Jurkat, Clone E6-1 (cell line): ENCODE measurements around the gene RREB1.

ENCODE experiments used
- DNase-seq: peaks from one replicate; pipeline ENCODE4 v3.0.0-alpha.2; 2011; ENCODE audit warnings: low read depth, low spot score
- H3K4me3 ChIP-seq: 2 replicates; pipeline ENCODE4 v1.5.1; 2011; ENCODE audit warnings: mild to moderate bottlenecking, low read length, control low read depth, moderate library complexity

RREB1 gene

DNA sequence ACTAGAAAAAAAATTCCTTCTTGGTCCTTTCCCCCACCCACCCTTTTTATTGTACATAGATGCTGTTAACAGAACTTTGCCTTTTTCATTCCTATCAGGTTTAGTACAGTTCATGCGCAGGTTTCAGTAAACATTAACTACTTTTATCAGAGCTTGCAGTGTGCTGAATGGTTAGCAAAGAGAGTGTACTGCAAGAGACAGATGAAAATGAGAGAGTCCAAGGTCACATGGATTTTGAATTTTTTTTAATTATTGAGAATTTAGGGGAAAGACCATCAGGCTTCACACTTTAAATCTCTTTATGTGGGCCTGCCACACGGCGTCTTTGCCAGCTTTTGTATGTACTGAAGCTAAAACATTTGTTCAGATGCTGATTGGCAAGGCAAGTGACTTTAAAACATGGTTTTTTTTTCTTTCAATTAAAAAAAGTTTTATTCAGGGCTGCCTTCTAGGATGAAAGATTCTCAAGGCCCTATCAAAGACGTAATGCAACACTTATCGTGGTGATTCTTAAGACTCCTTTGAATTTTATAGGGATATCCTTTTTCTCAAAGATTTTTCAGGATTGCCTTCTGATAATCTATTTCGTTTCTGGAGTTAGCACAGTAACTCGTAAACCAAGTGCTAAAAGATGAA lies 32.2 kb downstream of the RREB1 start:
- H3K4me3 ChIP-seq, result no peak overlapping the region; the same call in 1 of the 2 replicates
- DNase-seq, result no peak

DNA sequence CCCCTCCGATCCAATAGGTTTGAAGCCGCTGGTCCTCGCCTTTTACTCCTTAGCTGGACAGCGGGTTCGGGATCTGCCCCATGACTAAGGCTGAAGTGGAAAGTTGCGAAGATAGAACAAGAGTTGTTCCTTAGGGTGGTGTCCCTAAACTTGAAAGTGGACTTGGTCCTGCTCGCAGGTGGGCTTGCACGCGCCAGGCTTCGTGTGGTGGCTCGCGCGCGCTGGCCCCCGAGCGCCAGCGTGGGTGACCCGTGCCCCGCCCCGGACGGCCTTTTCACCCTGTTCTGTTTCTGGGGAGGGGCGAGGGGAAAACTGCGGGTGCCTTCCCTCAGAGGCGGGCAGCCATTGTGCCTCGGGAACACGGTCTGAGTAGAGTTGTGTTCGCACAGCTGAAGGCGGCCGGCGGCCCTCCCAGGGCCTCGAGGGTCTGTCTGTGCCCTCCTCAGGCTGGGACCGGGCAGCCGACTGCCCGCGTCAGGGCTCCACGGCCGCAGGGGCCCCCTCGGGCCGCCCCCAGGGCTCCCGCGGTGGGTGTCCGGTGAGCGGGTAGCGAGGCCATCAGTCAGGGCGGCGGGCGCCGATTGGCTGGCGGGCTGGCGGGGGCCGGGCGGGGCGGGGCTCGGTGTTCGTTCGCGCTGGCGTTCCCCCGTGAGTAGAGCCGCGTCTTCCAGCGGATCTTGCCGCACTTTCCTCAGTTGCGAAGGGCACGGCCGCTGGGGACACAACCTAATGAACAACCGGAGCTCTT lies 33.0 kb downstream of the RREB1 start:
- no peak for DNase-seq

DNA sequence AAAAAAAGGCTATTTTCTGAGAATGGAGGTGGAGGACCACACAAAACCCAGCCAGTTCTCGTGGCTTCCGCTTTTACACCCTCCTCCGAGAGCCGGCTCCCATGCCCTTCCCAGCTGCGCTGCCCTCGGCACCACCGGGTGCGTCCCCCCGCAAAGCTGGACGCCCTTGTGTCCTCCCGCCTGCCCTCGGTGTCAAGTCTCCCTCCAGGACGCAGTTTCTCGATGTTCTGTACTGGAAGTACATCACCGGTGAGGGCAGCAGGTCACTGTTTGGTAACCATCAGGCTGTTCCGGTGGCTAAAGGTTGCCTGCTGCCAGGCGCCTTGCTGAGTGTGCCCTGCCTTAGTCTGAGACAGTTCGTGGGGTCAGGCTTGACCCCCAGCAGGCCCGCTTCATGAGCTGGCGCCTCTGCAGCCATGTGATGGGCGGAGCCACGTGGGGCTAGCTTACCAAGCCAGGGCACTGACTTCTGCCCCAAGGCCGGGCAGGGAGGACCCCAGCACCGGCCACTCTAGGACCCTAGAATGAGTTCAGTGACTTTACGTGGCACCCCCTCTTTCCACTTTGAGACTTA lies 34.6 kb downstream of the RREB1 start:
- no peak overlapping the region for H3K4me3 ChIP-seq
- no peak for DNase-seq

More for the DNA sequence above, 33.0 kb downstream of the RREB1 start:
- H3K4me3 ChIP-seq, result peak overlapping the region; percentile 62

DNA sequence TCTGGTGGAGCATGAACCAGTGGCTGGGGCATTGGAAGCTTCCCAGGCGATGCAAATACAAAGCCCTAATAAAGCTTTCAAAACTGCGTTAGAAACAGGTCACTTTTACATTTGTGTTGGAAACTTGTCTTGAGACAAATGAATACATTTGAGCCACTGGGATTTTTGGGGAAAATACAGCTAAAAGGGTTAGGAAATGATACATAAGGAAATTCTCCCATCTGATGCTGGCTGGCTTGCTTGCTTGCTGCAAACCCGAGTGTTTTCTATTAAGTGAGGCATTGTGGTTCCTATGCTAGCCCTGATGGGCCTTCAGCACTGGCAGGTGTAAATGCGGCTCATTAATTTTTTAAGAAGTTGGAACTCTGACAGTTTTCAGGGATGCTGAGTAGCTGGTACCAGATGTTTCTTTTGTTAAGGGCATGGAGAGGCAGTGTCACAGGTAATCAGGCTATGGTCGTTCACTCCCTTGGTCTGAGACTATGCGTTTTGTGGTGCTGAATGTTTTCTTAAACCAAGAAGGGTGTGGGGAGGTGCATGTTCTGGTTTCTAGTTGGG lies 35.2 kb downstream of the RREB1 start:
- peak overlapping the region; percentile 15 for H3K4me3 ChIP-seq
- DNase-seq, result no peak

DNA sequence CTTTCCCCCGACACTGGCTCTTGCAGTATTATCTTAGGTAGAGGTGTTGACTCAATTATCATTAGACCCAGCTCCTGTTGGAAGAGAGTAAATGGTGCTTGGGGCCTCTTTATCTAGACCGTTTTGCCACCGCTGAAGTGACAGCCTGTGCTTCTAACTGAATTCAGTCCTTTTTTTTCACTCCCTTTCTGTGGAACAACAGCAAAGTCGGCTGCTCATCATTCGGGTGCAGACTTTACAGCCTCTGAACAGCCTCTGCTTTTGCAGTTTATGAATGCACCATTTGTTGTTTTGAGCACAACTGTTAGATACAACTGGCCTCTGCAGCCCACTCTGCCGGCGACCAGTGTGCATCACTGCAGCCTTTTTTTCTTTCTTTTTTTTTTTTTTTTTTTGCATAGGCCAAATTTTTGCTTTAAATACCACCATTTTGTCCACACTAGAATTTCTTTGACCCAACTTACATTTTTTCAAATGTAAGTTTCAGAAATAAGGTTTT lies 35.8 kb downstream of the RREB1 start:
- no peak for DNase-seq
- peak overlapping the region; percentile 15 for H3K4me3 ChIP-seq

DNA sequence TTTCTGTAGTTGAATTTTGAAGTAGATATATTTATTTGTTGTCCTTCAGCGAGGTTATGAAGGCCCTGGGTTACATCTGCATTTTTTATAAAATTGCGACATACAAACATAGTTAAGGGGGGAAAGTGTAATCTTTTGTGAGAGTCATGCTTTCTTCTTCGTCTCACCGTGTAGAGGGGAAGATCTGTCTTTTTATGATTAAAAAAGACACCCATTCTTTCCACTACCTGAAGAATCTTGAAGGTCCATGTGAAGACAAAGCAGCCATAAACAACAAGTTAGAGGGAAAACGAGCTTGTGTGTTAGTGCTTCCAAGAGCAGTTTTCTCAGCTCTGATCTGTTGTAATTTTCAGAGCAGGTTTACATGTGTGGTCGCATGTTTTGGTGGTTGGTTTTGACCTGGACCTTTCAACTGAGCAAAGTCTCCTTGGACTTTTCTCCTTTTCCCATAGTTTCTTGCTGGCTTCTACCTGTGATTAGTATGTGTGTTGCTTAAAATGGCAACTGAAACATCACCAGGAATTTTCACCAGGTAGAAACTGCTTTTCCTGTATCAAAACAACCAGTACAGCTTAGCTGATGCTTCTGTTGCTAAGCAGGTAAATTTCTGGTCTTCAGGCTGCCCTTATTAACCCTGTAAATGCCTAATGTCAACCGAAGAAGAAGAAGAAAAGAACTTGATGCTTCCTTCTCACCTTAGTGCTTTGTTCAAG lies 37.3 kb downstream of the RREB1 start:
- no peak for DNase-seq
- H3K4me3 ChIP-seq, result no peak overlapping the region

DNA sequence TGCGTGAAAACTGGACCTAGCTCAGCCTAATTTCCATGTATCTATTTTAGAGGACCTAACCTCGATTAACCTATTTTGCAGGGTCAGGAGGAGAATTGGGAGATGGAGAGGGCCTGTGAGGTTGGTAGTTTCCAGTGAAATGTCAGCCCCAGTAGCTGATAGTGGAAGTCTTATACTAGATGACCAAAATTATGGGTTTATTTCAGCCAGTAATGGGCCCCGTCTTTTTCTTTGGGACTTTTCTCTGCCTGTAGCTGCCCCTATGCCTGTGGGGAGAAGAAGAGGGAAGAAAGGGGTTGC lies 37.8 kb downstream of the RREB1 start:
- H3K4me3 ChIP-seq, result peak overlapping the region; percentile 38
- no peak for DNase-seq

DNA sequence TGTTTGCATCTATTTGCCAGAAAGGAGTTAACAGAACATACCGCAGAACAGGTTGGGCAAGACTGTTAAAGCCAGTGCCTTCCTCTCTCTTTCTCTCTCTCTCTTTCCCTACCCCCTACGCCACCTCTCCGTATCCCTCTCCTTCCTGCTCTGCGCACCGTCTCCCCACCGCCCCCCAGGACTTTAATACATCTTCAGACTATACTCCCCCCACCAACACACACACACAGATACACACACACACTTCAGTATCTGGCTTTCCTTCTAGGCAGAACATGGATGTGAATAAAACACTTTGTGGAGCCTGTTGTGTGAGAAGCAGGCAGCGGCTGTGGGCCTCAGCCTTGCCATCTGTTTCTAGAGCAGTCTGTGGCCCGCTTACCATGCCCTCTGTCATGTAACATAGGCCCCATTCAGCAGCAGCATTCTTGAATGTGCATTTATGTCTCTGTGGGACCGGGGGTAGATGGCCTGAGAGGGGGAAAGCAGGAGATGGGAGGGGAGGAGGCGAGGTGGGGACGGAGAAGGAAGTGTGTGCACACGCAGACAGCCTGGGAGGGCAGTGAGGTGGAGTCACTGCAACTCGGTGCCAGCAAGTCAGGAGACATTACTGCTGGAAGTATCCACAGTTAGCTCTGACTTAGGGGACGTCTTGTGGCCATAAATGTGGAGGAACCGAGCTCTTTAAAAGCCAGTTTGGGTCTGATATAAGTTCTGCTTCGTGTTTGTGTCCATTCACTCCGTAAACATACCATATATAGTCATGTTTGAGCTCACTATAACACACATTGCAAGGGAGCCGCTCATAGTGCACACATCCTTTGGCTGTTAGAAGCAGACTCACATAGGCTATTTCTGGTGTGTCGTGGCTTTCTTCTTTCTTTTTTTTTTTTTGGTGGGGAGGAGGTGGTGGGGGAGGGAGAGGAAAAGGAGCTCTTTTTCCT lies 38.4 kb downstream of the RREB1 start:
- peak overlapping the region; percentile 38 for H3K4me3 ChIP-seq
- DNase-seq, result peak; percentile 65

DNA sequence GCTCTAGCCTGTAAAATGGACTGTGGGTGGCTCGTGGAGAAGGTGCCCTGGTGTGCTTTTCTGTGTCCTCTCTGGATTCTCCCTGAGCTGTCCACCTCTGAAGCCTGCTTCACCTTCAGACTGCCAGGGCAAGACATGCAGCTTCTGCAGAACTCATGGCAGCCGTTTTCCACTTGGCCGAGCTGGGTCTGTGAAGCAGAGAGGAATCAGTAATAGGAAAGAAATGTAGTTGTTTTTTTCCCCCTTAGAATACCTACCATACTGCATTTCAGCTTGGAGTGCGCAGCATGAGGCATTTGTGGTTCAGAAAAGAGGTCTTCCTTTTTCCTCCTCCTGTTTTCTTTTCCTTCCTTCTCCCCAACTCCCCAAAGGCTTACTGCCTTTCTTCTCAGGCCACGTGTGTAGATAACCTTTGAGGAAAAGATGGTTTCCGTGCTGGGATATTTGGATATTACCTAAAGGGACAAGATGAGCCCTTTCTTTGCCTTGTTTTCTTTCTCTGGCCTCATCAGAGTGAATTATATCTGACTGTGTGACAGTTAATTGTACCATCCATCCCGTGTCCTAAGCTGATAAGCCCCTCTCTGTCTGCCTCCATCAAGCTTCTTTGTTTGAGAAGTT lies 39.4 kb downstream of the RREB1 start:
- H3K4me3 ChIP-seq, result peak overlapping the region; percentile 38
- DNase-seq, result no peak

DNA sequence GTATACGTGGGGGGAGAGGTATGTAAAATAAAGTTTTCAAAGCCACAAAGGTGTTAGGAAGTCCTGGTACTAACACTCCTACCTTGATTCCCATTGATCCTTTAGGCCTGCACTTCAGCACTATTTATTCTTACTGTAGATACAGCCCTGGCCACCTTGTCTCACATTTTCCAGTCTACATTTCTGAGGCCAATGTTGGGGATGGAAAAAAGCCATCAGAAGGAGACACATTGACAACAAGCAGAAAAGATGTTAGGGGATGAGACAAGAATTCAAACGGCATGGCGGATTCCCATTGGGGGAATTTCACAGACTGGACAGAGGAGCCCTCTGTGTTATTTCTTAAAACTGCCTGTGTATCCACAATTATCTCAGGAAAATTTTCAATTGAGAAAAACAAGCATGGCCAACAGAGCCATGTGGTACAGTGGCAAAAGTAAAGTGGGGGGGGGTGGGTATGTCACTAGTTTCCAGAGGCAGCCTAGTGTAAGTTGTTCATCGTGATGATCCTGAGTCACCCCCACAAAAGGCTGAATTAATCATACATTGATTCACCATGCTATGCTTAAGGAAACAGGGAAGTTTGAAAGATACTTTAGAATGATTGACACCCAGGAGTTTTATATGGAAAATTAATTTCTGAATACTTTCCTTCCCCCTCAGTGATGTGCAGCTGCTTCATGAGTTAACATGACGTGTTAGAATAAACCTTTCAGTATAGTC lies 40.5 kb downstream of the RREB1 start:
- no peak for DNase-seq
- no peak overlapping the region for H3K4me3 ChIP-seq

DNA sequence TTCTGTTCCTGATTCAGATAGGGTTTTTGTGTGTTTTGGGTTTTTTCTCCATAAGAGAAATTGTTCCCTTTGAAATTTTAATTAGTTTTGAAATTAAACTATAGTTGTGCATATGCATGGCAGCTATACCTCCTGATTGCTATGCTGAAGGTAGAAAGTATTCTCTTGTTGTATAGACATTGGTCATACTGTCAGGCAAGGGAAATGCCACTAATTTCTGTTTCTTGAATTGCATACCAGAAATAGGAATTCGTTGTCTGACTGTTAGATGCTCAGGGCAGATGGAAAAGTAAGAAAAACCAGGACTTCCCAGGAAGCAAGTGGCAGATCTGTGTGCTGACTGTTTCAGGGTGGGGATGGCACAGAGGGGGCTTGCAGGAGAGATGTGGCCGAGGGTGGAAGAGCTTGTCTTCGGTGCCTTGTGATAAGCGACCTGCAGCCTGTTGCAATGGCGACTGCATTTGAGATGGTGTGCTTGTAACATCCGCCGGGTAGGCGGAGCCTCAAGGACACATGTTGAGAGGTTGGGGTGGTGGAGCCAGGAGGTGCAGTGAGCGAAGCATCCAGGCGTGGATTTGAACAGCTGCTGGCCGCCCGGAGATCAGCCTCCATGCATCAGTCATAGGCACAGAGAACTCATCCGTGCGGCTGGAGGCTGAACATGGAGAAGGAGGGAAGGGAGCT lies 42.8 kb downstream of the RREB1 start:
- H3K4me3 ChIP-seq, result no peak overlapping the region
- DNase-seq, result no peak

DNA sequence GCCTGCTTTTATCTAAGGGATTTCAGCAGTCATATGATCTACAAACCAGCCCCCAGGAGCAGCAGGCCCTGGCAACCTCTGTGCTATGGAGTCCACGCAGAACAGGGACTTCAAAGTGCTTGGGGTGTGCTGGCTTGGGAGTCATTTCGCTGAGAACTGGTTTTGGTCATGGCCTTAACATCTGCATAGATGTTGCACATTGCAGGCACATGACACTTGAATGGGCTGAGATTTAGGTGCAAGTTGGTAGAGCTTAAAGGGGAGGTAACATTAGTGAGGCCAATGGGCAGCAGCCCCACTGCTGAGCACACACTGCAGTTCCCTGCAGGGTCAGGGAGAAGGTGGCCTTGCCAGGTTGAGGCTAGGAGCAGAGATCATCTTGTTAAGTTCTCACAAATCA lies 43.6 kb downstream of the RREB1 start:
- no peak for DNase-seq

DNA sequence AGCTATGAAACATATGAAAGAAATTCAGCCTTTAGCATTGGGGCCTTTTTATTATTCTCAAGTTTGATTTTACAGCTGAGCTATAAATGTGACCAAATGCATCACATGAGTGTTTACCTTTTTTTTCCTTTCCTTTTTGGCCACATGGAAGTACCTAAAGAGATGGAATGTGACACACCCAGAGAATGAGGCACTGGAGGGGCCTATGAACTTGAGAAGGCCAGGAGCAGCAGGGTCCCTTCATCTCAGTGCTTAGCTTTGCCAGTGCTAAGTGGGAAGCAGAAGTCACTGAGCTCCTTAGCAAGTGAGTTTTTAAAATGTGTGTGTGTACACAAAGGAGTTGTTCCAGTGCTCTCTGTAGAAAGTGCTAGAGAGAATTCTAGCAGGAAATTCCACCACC lies 44.7 kb downstream of the RREB1 start:
- DNase-seq, result no peak
- no peak overlapping the region for H3K4me3 ChIP-seq

More for the DNA sequence above, 43.6 kb downstream of the RREB1 start:
- H3K4me3 ChIP-seq, result no peak overlapping the region

DNA sequence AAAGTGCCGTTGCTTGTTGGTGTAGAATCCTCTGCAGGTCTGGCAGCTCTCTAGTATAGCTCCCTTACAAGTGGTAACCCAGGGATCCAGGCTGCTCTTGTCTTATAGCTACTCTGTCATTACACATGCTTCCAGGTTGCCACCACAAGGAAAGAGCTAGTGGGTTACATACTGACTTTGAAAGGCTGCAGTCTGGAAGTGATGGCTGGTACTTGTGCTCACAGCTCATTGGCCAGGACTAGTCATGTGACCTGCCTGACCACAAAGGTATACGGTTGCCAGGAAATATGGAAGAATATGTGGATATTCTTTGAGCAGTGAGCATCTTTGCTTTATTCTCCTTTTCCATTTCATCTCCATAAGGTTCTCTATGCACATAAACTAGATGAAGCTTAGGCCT lies 46.0 kb downstream of the RREB1 start:
- no peak overlapping the region for H3K4me3 ChIP-seq
- DNase-seq, result peak; percentile 71

DNA sequence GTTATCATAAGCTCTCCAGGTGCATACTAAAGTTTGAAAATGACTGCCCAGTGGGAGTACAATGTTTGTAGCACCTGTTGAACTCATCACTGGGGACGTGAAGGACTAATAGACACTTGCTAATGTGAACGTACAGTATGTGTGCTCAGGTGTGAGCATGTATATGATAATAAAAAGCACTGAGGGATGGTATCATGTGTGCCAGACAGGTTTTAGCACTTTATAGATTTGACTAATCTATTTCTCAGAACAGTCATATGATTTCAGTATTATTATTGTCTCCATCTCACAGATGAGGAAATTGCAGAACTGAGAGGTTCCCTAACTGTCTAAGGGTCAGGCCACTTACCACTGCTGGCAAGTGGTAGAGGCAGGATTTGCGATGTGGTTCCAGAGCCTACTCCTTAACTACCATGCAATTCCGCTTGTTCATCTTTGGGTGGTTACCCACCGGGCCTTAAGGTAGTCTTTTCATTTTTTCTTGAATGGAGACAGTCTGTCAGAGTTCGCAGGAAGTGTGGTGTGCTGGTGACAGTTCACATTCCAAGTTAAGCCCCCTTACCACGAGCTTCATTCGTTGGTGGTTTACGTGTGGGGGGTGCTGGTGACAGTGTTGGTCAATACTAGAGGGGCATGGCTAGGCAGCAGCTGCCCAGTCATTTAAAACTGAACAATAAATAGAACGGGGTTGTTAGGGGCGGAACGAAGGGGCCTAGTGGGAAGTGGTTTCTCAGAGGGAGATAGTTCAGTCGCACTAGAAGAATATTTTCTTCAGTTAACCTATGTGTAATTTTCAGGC lies 46.8 kb downstream of the RREB1 start:
- H3K4me3 ChIP-seq, result peak overlapping the region; percentile 19; the same call in 1 of the 2 replicates
- peak; percentile 79 for DNase-seq

DNA sequence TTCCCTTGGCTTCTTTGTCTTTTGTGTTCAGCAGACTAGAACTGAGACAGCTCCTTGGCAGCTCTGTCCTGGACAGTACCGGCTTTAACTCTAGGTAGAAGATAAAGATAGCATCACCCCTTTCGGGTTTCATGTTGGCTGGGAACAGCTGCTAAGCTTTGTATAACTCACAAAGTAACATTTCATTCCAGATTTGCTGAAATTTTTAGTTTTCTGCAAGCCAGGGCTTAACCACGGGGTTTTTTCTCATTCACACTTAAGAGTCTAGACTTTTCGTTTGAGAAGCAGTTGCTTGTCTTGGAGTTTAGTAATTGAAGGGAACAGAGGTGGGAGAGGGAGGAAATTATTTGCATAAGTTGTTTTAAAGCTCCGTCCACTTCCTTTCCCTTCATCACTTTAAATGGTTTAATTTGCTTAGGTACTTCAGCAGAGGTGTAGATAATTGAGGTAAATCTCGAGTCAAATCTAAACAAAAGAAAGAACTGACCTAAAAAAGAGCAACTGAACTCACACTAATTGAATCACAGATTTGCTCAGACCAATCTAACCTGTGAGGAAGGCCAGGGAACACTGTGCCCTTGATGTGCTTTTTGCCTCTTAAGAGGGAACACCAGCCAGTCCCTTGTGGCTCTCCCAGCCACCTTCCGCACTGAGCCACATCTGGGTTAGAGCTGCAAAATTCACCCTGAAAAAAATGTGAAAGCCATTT lies 48.3 kb downstream of the RREB1 start:
- no peak for DNase-seq
- H3K4me3 ChIP-seq, result no peak overlapping the region
